K562 (cell line): ENCODE results near the gene TMED7. TPM values are rescaled to one million over a fixed set of nuclear protein-coding genes. Genes with fewer than 3 reads are reported as not detected.
A peak's percentile ranks its signal among the peaks of the same experiment; 100 is the strongest.

Experiments used
- RNF2 ChIP-seq: sonication (generic); IDR thresholded peaks from 2 replicates; pipeline ENCODE4 v1.6.1; 2016
- SMARCA5 ChIP-seq: fragments of 450-650 bp; IDR thresholded peaks from 2 replicates; pipeline ENCODE4 v1.6.1; 2016
- TCFL5 ChIP-seq: fragments of 250-450 bp; sonication (Bioruptor Pico); conservative IDR thresholded peaks from 2 replicates; pipeline ENCODE4 v1.6.1; 2021; ENCODE audit warnings: mild to moderate bottlenecking, moderate library complexity, matching md5 sums
- ZFP36 ChIP-seq: fragments of 150-350 bp; IDR thresholded peaks from 2 replicates; pipeline ENCODE4 v1.6.1; 2018; ENCODE audit warnings: low read length, low read depth; ENCODE audit not compliant: partially characterized antibody
- ZNF253 ChIP-seq: fragments of 250-450 bp; sonication (Bioruptor Pico); conservative IDR thresholded peaks from 2 replicates; pipeline ENCODE4 v1.6.1; 2021; ENCODE audit warnings: mild to moderate bottlenecking
- ZNF778 ChIP-seq: fragments of 450-650 bp; formaldehyde crosslinking; IDR thresholded peaks from 2 replicates; pipeline ENCODE4 v1.4.0; 2020; ENCODE audit warnings: mild to moderate bottlenecking, moderate library complexity
- polyA plus RNA-seq, 8 experiments: library from polyadenylated mRNA; depleted of rRNA in 4 of 8; stranded (reverse) in 5 of 8; unstranded in 3 of 8; fragments of >200 nt; fragmentation: Nextera tagmentation in 2 of 8; fragmentation: Illumina TruSeq in 1 of 8; extraction: Ambion mirVana in 2 of 8; extraction: Trizol in 1 of 8; gene quantifications; 2 replicates each; pipeline versions ENCODE4 v1.2.1 to v1.2.3, GENCODE V29; 2011 to 2014; ENCODE audit warnings: inconsistent platforms in 1 of 8, missing spikeins in 1 of 8
- total RNA-seq, 7 experiments: library from RNA; depleted of rRNA in 6 of 7; stranded (reverse); fragments of >200 nt in 6 of 7; fragmentation: Illumina TruSeq in 2 of 7; extraction: Trizol in 2 of 7; gene quantifications; 2 replicates each; pipeline versions ENCODE4 v1.2.1 to v1.2.3, GENCODE V29; 2011 to 2021; ENCODE audit warnings: low replicate concordance in 1 of 7
- TF ChIP-seq, protein P1 (sequence below): fragments of 450-650 bp; IDR thresholded peaks from 2 replicates; pipeline ENCODE4 v1.6.1; 2014; ENCODE audit warnings: low read depth, mild to moderate bottlenecking, moderate library complexity, borderline replicate concordance
- TF ChIP-seq, protein P2 (sequence below): sonication (generic); IDR thresholded peaks from 2 replicates; pipeline ENCODE4 v1.6.1; 2016
- TF ChIP-seq, protein P3 (sequence below): sonication (generic); formaldehyde crosslinking; IDR thresholded peaks from 2 replicates; pipeline ENCODE4 v1.5.0; 2020; ENCODE audit warnings: missing genetic modification reagents

Gene TMED7
- total and polyA plus RNA-seq, 9 of the 15 experiments (the other 6 are each of a cell fraction or from before 2014, with no cell fraction given): 15.9 to 93.4 (median 41.7) TPM

DNA sequence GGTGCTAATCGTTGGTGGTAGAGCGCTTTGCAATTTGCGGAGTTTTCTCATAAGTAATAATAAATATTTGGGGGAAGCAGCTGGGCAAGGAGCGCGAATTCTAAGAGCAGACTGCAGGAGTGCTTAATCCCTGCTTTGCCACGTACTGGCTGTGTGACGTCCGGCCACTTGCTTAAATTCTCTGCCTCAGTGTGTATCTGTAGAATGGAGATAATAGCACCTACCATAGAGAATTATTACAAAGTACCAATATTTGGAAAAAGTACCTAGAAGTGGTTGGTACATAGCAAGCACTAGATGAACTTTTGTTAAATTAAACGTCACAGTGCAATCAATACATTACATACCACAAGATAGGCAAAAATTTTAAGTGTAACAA is 598 bp upstream of the TMED7 start (continued):
- TF ChIP-seq, protein P1, sequence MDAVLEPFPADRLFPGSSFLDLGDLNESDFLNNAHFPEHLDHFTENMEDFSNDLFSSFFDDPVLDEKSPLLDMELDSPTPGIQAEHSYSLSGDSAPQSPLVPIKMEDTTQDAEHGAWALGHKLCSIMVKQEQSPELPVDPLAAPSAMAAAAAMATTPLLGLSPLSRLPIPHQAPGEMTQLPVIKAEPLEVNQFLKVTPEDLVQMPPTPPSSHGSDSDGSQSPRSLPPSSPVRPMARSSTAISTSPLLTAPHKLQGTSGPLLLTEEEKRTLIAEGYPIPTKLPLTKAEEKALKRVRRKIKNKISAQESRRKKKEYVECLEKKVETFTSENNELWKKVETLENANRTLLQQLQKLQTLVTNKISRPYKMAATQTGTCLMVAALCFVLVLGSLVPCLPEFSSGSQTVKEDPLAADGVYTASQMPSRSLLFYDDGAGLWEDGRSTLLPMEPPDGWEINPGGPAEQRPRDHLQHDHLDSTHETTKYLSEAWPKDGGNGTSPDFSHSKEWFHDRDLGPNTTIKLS: 0 out of 2 replicates have a peak, but pooled peaks have one; percentile 7
- peak; percentile 40 for TF ChIP-seq ZFP36
- TF ChIP-seq ZNF778 (CRISPR knock-in tag): no peak
- TF ChIP-seq SMARCA5: peak; percentile 62; the same call in 1 of the 2 replicates
- no peak for TF ChIP-seq TCFL5 (CRISPR knock-in tag)
- TF ChIP-seq, protein P2, sequence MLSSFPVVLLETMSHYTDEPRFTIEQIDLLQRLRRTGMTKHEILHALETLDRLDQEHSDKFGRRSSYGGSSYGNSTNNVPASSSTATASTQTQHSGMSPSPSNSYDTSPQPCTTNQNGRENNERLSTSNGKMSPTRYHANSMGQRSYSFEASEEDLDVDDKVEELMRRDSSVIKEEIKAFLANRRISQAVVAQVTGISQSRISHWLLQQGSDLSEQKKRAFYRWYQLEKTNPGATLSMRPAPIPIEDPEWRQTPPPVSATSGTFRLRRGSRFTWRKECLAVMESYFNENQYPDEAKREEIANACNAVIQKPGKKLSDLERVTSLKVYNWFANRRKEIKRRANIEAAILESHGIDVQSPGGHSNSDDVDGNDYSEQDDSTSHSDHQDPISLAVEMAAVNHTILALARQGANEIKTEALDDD: 0 out of 2 replicates have a peak, but pooled peaks have one; percentile 5
- no peak for TF ChIP-seq RNF2
- TF ChIP-seq ZNF253 (CRISPR knock-in tag): no peak
- TF ChIP-seq, protein P3, sequence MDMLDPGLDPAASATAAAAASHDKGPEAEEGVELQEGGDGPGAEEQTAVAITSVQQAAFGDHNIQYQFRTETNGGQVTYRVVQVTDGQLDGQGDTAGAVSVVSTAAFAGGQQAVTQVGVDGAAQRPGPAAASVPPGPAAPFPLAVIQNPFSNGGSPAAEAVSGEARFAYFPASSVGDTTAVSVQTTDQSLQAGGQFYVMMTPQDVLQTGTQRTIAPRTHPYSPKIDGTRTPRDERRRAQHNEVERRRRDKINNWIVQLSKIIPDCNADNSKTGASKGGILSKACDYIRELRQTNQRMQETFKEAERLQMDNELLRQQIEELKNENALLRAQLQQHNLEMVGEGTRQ: no peak
